ENCODE measurements around the gene NBAS.

- TF ChIP-seq EP300 (IDR thresholded peaks at IDR 0.05), result no peak
- no peak for TF ChIP-seq CTCF (IDR thresholded peaks at IDR 0.05)
- TF ChIP-seq REST (IDR thresholded peaks at IDR 0.05), result no peak
- no peak for TF ChIP-seq HOXB13 (CRISPR knock-in tag; IDR thresholded peaks at IDR 0.05; ENCODE audit: low read depth)
- no peak for TF ChIP-seq MAFK (IDR thresholded peaks at IDR 0.05; ENCODE audit: partially characterized antibody)
- TF ChIP-seq HDAC2 (IDR thresholded peaks at IDR 0.05), result no peak
These were observed 17.6 kb downstream of the NBAS start for GRCh38 chr2:15543541-15543940.

Data from A549 (cell line).